GM18907 (cell line): ENCODE results near the gene ZNF552.

Experiments
- ATAC-seq: cut with Tn5 transposase; IDR thresholded peaks from one replicate; pipeline ENCODE4 v1.9.1; 2021; ENCODE audit warnings: mild to moderate bottlenecking, moderate library complexity; ENCODE audit not compliant: unreplicated experiment

Gene ZNF552

DNA sequence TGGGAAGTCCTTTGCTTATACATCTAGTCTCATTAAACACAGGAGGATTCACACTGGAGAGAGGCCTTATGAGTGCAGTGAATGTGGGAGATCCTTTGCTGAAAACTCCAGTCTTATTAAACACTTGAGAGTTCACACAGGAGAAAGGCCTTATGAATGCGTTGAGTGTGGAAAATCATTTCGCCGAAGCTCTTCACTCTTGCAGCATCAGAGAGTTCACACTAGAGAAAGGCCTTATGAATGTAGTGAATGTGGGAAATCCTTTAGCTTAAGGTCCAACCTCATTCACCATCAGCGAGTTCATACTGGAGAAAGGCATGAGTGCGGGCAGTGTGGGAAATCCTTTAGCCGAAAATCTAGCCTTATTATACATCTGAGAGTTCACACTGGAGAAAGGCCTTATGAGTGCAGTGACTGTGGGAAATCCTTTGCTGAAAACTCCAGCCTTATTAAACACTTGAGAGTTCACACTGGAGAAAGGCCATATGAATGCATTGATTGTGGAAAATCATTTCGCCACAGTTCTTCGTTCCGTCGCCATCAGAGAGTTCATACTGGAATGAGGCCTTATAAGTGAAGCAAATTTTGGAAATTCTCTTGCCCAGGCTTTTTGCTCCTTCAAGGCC is 35.4 kb downstream of the ZNF552 start:
- no peak for ATAC-seq

DNA sequence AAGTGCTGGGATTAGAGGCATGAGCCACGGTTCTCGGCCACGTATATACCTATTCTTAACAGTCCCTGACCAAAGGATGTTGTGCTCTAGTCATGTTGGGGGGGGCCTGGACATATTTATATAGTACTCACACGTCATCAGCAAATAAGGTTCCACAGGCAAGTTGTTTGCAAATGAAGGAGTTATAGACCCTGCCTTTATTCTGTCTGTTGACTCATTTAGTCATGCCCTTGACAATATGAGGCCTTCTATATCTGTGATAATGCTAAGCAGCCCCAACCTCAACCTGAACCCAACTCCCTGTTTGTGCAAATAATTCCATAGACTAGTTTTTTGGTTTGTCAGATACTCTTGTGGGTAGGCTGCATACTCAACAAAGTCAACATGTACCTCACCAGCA is 36.4 kb downstream of the ZNF552 start:
- ATAC-seq, result no peak

DNA sequence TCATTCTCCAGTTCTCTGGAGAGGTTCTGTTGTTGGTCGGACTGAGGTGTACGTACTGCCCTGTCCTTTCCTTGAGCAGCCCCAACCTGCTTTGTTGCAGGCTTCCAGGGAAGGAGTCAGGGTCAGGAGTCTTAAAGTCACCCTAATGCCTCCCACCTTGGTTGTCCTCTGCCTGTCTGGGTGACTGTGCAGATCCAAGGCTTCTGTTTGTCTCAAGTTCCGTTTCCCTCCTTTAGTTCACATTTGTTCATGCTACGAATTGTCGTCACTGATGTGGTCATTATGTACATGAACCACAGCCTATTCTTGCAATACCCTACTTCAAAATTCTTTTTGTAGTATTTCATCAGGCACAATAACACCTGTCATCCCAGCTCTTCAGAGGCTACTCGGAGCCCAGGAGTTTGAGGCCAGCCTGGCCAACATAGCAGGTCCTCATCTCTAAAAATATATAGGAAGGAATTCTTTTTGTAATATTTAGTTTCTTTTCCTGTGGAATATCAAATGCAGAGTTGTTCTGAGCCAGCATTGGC is 37.9 kb downstream of the ZNF552 start:
- no peak for ATAC-seq

DNA sequence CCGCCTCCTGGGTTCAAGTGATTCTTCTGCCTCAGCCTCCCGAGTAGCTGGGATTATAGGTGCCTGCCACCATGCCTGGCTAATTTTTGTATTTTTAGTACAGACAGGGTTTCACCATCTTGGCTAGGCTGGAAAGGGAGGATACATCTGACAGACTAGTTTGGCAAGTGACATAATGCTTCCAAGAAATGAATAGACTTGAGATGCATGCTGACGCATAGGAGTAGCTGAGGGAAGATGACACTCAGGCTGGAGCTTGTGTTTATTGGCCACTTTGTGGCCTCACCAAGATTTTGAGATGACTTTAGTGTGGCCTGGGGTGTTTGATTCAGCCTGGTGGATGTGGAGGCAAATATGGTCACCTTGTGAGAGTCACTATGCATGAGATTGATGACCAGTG is 41.2 kb downstream of the ZNF552 start:
- ATAC-seq, result no peak

DNA sequence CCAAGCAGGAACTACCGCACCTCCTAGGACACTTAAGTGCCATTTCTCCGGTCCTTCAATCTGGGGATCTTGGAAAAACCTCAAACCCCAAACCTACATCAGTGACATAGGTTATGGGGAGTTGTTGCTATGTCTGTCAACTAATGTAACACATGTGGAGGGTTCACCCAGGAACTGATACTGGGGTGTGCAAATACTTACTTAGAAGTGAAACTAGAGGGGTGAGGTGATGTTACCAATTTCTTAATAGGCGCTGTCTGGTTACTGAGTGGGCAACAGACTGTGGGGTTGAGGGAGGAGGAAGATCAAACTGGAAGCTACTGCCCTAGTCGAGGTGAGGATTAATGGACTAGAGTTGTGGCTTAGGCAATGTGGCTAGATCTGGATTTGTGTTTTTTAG is 43.3 kb downstream of the ZNF552 start:
- ATAC-seq, result no peak

DNA sequence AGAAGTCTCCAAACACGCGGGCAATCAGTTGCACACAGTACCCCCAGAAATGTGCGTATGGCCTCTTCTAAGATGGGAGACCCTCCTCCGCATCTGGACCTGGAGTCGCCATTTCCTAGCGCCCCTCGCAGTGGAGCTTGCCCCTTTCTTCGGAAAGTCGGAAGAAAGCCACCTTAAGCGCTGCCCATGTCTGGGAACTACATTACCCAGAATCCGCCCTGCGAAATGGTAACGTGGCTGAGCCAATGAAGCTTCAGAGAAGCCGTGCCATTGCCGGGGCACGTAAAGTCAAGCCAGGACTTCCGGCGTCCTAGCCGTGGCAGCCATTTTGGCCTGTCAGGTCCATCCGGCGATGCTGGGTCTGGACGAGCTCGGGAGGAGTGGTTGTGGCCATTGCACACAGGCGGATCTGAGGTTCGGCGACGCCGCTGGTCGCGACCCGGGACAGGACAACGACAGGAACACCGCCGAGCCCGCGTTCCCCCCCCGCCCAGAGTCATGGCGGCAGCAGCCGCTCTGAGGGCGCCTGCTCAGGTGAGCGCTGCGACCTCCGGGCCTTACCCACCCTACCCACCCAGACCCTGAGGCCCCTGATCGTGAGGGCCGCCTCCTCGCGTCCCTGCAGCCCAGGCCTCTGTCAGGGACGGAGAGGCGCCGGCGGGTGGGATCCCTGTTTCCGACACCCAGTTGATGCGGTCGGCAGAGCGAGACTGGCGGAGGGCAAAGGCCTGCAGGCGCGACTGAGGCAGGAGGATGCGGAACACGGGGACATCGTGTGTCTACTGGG is 45.2 kb downstream of the ZNF552 start, which contains the start of gene ZNF586:
TSS of gene ZNF586 (plus strand) at position 332 of the 787 bp plus-strand sequence. CDS start at position 499, 167 bp downstream.
- peak; percentile 97 for ATAC-seq

DNA sequence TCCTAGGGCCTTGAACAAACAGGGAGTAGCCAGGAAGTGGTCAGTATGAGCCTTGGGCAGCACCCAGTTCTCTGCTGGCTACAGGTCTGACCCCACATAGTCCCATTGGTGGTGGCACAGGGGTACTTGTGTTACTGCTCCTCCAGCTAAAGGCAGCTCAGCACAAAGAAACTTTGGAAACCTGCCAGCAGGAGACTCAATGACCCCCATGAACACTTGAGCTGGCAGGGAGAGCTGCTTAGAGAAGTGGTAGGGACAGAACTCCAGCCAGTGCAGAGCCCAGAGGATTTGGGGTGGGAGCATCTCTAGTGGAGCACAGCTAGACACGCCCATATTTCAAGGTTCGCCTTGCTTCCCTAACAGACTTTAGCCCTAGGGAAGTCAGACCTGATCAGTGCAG is 55.6 kb downstream of the ZNF552 start:
- ATAC-seq, result no peak

DNA sequence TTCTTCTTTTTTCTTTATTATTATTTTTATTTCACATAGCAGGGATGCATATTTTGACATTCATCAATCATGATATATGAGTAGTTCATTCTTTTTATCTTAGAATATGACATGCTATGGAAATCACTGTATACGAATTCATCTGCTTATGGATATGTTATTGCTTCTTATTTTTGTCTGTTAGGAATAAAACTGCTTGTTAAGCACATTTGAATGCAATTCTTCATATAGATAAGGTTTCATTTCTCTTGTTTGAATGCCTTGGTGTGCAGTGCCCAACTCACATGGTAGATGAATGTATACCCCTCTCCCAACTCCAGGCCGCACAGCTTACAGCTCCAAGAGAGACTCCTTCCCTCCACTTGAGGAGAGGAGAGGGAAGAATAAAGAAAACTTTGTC is 56.8 kb downstream of the ZNF552 start:
- no peak for ATAC-seq
